Liver (tissue), 9 donors: ENCODE data around the gene NOXRED1. TPM values are rescaled to one million over a fixed set of nuclear protein-coding genes. Genes with fewer than 3 reads are reported as not detected.

Experiments
- DNase-seq: peaks from one replicate; pipeline ENCODE4 v3.0.0-alpha.2; 2017; ENCODE audit warnings: low spot score
- H3K27ac ChIP-seq, 2 donors: one replicate each; pipeline ENCODE4 v1.7.0; 2013; ENCODE audit warnings: inconsistent platforms in 2 of 2, low read length in 2 of 2, control low read depth in 1 of 2, low read depth in 1 of 2, mild to moderate bottlenecking in 1 of 2
- H3K27me3 ChIP-seq, 4 donors: one replicate each; pipeline versions ENCODE4 v1.6.1 to v1.7.0; 2013; ENCODE audit warnings: low read length in 3 of 4, inconsistent platforms in 1 of 4, mild to moderate bottlenecking in 1 of 4, moderate library complexity in 1 of 4; ENCODE audit not compliant: control insufficient read depth in 4 of 4, insufficient read depth in 4 of 4
- H3K36me3 ChIP-seq, 4 donors: one replicate each; pipeline versions ENCODE4 v1.6.1 to v1.7.0; 2013; ENCODE audit warnings: low read length in 3 of 4, mild to moderate bottlenecking in 3 of 4, low read depth in 1 of 4, moderate library complexity in 1 of 4; ENCODE audit not compliant: control insufficient read depth in 4 of 4, insufficient read depth in 3 of 4
- H3K4me1 ChIP-seq, 4 donors: one replicate each; pipeline versions ENCODE4 v1.6.1 to v1.7.0; 2013; ENCODE audit warnings: low read length in 3 of 4, mild to moderate bottlenecking in 3 of 4, moderate library complexity in 1 of 4; ENCODE audit not compliant: control insufficient read depth in 4 of 4, insufficient read depth in 4 of 4
- H3K4me3 ChIP-seq, 3 donors: one replicate each; pipeline versions ENCODE4 v1.6.1 to v1.7.0; 2013; ENCODE audit warnings: low read length in 3 of 3, control low read depth in 1 of 3, low read depth in 1 of 3, mild to moderate bottlenecking in 1 of 3
- H3K9ac ChIP-seq, 2 donors: one replicate each; pipeline ENCODE4 v1.7.0; 2013; ENCODE audit warnings: low read length in 2 of 2, mild to moderate bottlenecking in 2 of 2, moderate library complexity in 2 of 2, control low read depth in 1 of 2, low read depth in 1 of 2
- H3K9me3 ChIP-seq, 4 donors: one replicate each; pipeline versions ENCODE4 v1.6.1 to v1.7.0; 2013; ENCODE audit warnings: low read length in 3 of 4; ENCODE audit not compliant: control insufficient read depth in 4 of 4
- ATF3 ChIP-seq: IDR thresholded peaks from 2 replicates; pipeline ENCODE4 v1.6.1; 2016; ENCODE audit warnings: antibody characterized with exemption
- CTCF ChIP-seq: fragments of 150-350 bp; IDR thresholded peaks from 2 replicates; pipeline ENCODE4 v1.5.1; 2017; ENCODE audit warnings: improper control_type of control experiment, low read depth, low read length; ENCODE audit not compliant: missing input control
- EGR1 ChIP-seq, 2 donors: IDR thresholded peaks; 2 replicates each; pipeline ENCODE4 v1.6.1; 2016 to 2018; ENCODE audit warnings: antibody characterized with exemption in 2 of 2, low read depth in 2 of 2
- FOXA2 ChIP-seq: IDR thresholded peaks from 2 replicates; pipeline ENCODE4 v1.6.1; 2016; ENCODE audit warnings: antibody characterized with exemption
- GABPA ChIP-seq, 2 donors: IDR thresholded peaks in 1 of 2; conservative IDR thresholded peaks in 1 of 2; 2 replicates each; pipeline ENCODE4 v1.6.1; 2016; ENCODE audit warnings: antibody characterized with exemption in 2 of 2, mild to moderate bottlenecking in 1 of 2, moderate library complexity in 1 of 2
- HNF4A ChIP-seq, 2 donors: conservative IDR thresholded peaks; 2 replicates each; pipeline ENCODE4 v1.6.1; 2016; ENCODE audit warnings: antibody characterized with exemption in 2 of 2, mild to moderate bottlenecking in 2 of 2
- HNF4G ChIP-seq: IDR thresholded peaks from 2 replicates; pipeline ENCODE4 v1.6.1; 2016; ENCODE audit warnings: antibody characterized with exemption
- JUND ChIP-seq, 2 donors: IDR thresholded peaks; 2 replicates each; pipeline ENCODE4 v1.6.1; 2016; ENCODE audit warnings: antibody characterized with exemption in 2 of 2
- MAX ChIP-seq: IDR thresholded peaks from 2 replicates; pipeline ENCODE4 v1.6.1; 2016; ENCODE audit warnings: antibody characterized with exemption
- NR2F2 ChIP-seq: IDR thresholded peaks from 2 replicates; pipeline ENCODE4 v1.6.1; 2016; ENCODE audit warnings: antibody characterized with exemption
- RAD21 ChIP-seq, 2 donors: IDR thresholded peaks; 2 replicates each; pipeline ENCODE4 v1.6.1; 2016; ENCODE audit warnings: antibody characterized with exemption in 2 of 2, mild to moderate bottlenecking in 2 of 2
- RXRA ChIP-seq, 2 donors: IDR thresholded peaks; 2 replicates each; pipeline ENCODE4 v1.6.1; 2017 to 2018; ENCODE audit warnings: antibody characterized with exemption in 2 of 2, mild to moderate bottlenecking in 1 of 2
- SP1 ChIP-seq: IDR thresholded peaks from 2 replicates; pipeline ENCODE4 v1.6.1; 2018; ENCODE audit warnings: antibody characterized with exemption, mild to moderate bottlenecking
- TAF1 ChIP-seq: conservative IDR thresholded peaks from 2 replicates; pipeline ENCODE4 v1.6.1; 2016; ENCODE audit warnings: antibody characterized with exemption, mild to moderate bottlenecking
- YY1 ChIP-seq: IDR thresholded peaks from 2 replicates; pipeline ENCODE4 v1.6.1; 2016; ENCODE audit warnings: antibody characterized with exemption, mild to moderate bottlenecking
- ZBTB33 ChIP-seq: IDR thresholded peaks from 2 replicates; pipeline ENCODE4 v1.6.1; 2016; ENCODE audit warnings: antibody characterized with exemption
- WGBS: extraction: QIAGEN DNeasy Blood & Tissue Kit; methylation state at CpG from one replicate; pipeline ENCODE4 v1.1.7; 2013; 5-methylcytosine and 5-hydroxymethylcytosine counted together
- polyA plus RNA-seq, 2 donors: library from polyadenylated mRNA; stranded (reverse) in 1 of 2; unstranded in 1 of 2; fragments of 200-250 nt in 1 of 2; fragments of >200 nt in 1 of 2; fragmentation: Nextera tagmentation in 1 of 2; extraction: Ambion mirVana in 1 of 2; gene quantifications; one replicate each; pipeline versions ENCODE4 v1.2.1 to v1.2.3, GENCODE V29; 2013 to 2015
- total RNA-seq, 2 donors: library from RNA; depleted of rRNA; stranded (reverse); fragments of >200 nt; gene quantifications; one replicate each; pipeline ENCODE4 v1.2.3, GENCODE V29; 2014
- TF ChIP-seq, protein P1 (sequence below): IDR thresholded peaks from 2 replicates; pipeline ENCODE4 v1.6.1; 2016; ENCODE audit warnings: antibody characterized with exemption, mild to moderate bottlenecking
- donor health status: healthy.
- donor health status: healthy.
- donor health status: healthy.
- donor health status: healthy.
- donor health status: healthy.

NOXRED1 gene
- total and polyA plus RNA-seq, 4 donors: 0.06 to 0.50 (median 0.30) TPM

DNA sequence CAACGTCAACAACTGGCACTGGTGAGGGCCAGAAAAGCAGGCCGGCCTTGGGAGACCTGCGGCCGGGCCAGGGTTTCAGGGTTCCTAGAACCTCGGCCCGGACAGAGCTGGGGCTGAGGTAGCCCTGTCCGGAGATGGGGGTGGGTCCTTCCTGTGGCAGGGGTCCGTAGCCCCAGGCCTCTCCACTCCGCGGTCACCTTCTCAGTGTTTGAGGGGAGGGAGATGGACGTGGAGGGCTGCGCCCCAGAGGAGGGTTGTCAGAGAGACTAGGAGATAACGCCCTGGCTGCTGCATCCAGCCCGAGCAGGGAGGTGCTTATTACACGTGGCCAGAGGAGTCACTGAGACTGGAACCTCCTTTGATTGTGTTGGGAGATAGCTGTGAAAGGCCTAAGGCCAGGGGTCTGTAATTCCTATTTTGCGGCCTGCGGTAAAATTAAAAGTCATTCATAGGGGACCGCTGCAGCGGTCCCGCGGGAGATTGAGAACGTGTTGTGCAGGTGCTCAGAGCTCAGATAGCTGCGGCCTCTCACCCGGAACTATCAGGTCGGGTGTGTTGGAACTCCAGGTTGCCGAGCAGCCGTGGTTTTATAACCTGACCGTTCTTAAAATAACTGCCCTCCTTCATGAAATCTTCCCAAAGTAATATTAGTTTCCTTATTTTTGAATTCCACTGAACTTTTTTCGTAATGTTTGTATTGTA is 35.1 kb upstream of the NOXRED1 start:
- Histone ChIP-seq H3K4me1 (peaks cover 0 to 30% (median 16%) of the 10 kb centered on the region in 4 donors), H3K4me3 (peak overlapping the region; percentile 68 to 90 (median 88)), H3K27ac (peak overlapping the region; percentile 86 to 99), H3K9me3 (no peaks in the 10 kb centered on the region), H3K36me3 (peaks cover 7 to 32% (median 28%) of the 10 kb centered on the region in 4 donors), H3K27me3 (no peaks in the 10 kb centered on the region), H3K9ac (peak overlapping the region; percentile 79 to 99)
- WGBS: under 1% methylated on average over 29 of the region's 29 CpGs
- peak; percentile 75 for DNase-seq
- TF ChIP-seq HNF4A (conservative IDR thresholded peaks at IDR 0.05): no peak
- TF ChIP-seq, protein P1, sequence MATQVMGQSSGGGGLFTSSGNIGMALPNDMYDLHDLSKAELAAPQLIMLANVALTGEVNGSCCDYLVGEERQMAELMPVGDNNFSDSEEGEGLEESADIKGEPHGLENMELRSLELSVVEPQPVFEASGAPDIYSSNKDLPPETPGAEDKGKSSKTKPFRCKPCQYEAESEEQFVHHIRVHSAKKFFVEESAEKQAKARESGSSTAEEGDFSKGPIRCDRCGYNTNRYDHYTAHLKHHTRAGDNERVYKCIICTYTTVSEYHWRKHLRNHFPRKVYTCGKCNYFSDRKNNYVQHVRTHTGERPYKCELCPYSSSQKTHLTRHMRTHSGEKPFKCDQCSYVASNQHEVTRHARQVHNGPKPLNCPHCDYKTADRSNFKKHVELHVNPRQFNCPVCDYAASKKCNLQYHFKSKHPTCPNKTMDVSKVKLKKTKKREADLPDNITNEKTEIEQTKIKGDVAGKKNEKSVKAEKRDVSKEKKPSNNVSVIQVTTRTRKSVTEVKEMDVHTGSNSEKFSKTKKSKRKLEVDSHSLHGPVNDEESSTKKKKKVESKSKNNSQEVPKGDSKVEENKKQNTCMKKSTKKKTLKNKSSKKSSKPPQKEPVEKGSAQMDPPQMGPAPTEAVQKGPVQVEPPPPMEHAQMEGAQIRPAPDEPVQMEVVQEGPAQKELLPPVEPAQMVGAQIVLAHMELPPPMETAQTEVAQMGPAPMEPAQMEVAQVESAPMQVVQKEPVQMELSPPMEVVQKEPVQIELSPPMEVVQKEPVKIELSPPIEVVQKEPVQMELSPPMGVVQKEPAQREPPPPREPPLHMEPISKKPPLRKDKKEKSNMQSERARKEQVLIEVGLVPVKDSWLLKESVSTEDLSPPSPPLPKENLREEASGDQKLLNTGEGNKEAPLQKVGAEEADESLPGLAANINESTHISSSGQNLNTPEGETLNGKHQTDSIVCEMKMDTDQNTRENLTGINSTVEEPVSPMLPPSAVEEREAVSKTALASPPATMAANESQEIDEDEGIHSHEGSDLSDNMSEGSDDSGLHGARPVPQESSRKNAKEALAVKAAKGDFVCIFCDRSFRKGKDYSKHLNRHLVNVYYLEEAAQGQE: peak; percentile 10
- no peak for TF ChIP-seq RAD21 (IDR thresholded peaks at IDR 0.05)
- no peak for TF ChIP-seq FOXA2
- no peak for TF ChIP-seq YY1
- peak; percentile 14 for TF ChIP-seq MAX
- no peak for TF ChIP-seq JUND (IDR thresholded peaks at IDR 0.05)
- TF ChIP-seq TAF1: peak; percentile 9
- TF ChIP-seq ZBTB33: no peak
- TF ChIP-seq SP1: no peak
- TF ChIP-seq ATF3: no peak
- TF ChIP-seq NR2F2: no peak

DNA sequence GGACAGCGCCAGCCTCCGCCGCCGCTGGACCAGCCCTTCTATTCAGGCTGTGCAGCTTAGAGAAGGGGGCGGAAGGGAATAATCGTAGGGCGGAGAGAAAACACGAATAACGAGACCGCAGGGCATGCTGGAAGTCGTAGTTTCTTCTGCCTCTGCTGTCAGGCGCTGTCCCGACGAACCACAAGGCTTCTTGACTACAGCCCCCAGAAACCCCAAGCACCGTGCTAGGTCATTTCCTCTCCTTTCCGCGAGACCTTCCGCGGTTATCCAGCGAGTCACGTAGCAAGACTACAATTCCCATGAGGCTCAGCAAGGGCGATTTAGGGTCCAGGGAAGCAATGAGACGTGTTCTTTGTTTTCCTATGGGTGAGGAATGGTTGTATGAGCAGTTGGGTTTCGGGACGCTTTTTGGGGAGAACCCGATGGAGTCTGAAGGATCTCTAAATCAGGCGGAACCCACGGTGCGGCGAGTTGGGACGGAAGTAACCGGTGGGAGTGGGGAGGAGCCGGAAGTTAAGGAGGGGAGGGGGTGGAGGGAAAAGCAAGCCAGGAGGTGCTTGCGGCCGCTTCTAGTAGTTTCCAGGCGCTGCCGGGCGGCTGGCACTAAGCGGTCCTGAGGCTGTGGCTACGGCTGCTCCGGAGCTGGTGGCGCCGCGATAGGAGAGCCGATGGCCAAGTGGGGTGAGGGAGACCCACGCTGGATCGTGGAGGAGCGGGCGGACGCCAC is 34.4 kb upstream of the NOXRED1 start, which contains the start of the genes AHSA1 and VIPAS39:
Gene AHSA1 (plus strand): TSS at position 572 of the 727 bp plus-strand sequence. CDS start 97 bp downstream, at position 669.
Gene VIPAS39 (minus strand): TSS at position 80 of the 727 bp plus-strand sequence. CDS start 3,499 bp downstream, outside the sequence.
- DNase-seq: peak; percentile 89
- Histone ChIP-seq H3K9ac (peak within 1 kb of the TSS; percentile 83 to 99), H3K4me3 (peak within 1 kb of the TSS; percentile 68 to 90 (median 88)), H3K4me1 (peaks cover 0 to 30% (median 16%) of the 10 kb centered on the region in 4 donors), H3K27me3 (no peaks in the 10 kb centered on the region), H3K9me3 (no peaks in the 10 kb centered on the region), H3K27ac (peak within 1 kb of the TSS; percentile 86 to 99), H3K36me3 (peaks cover 5 to 33% (median 29%) of the 10 kb centered on the region in 4 donors)
- under 1% methylated on average over 50 of the region's 50 CpGs for WGBS
- TF ChIP-seq GABPA (IDR thresholded peaks at IDR 0.05 in 1 of 2, conservative IDR thresholded peaks at IDR 0.05 in 1 of 2): peak; percentile 90 to 97
- TF ChIP-seq RAD21 (IDR thresholded peaks at IDR 0.05): peak; percentile 22 to 47
- TF ChIP-seq RXRA (IDR thresholded peaks at IDR 0.05): no peak
- peak; percentile 61 for TF ChIP-seq TAF1
- TF ChIP-seq JUND (IDR thresholded peaks at IDR 0.05): peak; percentile 34 to 69
- TF ChIP-seq FOXA2: no peak
- TF ChIP-seq CTCF: no peak
- TF ChIP-seq SP1: peak; percentile 68
- peak; percentile 88 for TF ChIP-seq YY1
- peak; percentile 30 to 33 for TF ChIP-seq HNF4A (conservative IDR thresholded peaks at IDR 0.05)
- no peak for TF ChIP-seq HNF4G
- no peak for TF ChIP-seq ATF3
- peak; percentile 98 for TF ChIP-seq ZBTB33
- peak; percentile 61 to 65 for TF ChIP-seq EGR1 (IDR thresholded peaks at IDR 0.05; ENCODE audit: low read depth in 2 of 2)
- peak; percentile 38 for TF ChIP-seq NR2F2
